HS-5 (cell line): ENCODE measurements around the gene TYW1.
"Not testable (repeated sequence)": the region's sequence is repeated elsewhere in the genome, so short reads cannot be mapped to it uniquely, and the experiment has no call there.

Experiments
- DNase-seq: peaks from one replicate; pipeline ENCODE4 v3.0.0-alpha.2; 2012; ENCODE audit warnings: low read depth

The TYW1 gene

DNA sequence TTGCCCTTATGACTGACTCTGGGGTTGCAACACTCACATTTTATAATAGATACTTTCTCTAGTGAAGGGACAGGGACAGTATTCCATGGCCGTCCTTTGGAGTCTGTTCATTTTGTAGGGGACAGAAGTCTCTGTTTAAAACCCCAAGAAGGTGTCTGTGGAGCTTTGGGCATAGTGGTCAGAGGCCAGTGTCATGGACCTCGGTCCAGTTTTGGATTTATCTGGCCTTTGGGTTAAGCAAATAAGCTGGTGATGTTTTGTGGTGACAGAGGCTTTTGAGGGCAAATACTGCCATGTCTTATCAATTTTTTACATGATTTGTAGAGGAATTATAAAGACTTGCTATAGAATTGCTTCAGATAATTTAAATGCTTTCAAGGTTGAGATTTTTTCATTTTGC lies 50.2 kb downstream of the TYW1 start:
- DNase-seq = not testable (repeated sequence)

DNA sequence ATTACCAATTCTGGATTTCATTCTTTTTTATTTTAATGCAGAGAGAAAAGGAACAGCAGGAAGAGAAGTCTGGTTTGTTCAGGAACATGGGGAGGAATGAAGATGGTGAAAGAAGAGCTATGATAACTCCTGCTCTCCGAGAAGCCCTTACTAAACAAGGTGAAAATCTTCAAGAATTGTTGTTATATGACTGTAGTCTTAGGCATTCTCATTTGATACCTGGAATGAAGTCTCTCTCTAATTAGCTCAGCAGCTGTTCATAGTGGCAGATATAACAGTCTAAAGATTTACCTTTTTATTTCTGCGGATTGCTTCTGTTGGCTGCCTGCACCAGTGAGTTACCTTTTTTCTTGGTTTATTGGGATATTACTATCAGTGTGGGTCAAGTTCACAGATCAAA lies 53.3 kb downstream of the TYW1 start:
- not testable (repeated sequence) for DNase-seq

DNA sequence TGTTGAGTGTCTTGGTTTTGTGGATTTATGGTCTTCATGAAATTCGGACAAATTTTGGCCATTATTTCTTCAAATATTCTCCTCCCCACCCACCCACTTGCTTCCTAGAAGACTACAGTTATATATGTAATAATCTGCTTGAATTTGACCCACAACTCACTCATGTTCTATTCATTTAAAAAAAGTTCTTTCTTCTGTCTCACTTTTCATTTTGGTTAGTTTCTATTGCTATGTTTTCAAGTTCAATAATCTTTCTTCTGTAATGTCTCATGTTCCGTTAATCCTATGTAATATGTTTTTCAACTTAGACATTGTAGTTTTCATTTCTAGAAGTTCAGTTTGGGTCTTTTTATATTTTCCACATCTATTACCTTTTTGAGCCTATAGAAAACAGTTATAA lies 55.5 kb downstream of the TYW1 start:
- DNase-seq = not testable (repeated sequence)

DNA sequence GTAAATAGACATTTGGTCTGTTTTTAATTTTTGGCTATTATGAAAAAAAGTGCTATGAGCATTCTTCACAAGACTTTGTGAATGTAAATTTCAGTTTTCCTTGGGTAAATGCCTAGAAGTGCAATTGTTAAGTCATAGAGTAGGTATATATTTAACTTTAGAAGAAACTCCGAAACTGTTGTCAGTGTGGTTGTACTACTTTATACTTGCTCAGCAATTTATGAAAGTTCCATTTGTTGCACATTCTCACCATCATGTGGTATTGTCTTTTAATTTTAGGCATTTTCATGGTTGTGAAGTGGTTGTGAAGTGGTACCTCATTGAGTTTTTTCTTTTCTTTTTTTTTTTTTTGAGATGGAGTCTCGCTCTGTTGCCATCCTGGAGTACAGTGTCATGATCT lies 60.0 kb downstream of the TYW1 start:
- no peak for DNase-seq

DNA sequence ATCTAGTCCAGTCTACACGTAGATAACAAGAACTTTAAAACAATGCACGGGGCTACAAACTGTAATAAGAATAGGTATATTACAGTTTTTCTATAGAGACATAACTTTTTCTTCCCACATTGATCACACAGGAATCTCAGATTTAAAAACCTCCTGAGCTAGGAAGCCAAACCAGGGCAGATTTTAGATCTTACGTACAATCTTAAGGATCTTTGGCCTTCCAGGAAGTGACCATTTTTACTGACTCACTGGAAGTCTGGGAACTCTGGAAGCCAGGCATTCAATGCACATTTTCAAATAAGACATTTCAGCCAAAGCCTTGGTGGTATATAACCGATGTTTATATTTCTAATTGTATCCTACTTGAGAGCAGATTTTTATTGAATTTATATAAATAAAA lies 64.7 kb downstream of the TYW1 start:
- not testable (repeated sequence) for DNase-seq

DNA sequence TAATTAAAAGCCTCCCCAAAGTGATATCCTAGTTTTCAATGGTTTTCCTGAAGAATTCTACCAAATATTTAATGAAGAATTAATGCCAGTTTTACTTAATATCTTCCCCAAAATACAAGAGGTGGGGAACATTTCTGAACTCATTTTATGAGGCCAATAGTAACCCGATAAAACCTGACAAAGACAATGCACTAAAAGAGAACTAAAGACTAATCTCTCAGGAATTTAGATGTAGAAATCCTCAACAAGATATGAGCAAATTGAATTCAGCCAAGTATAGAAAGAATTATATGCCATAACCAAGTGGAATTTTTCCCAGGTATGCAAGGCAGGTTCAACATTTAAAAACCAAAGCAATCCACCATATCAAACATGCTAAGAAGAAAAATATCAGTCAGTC lies 66.2 kb downstream of the TYW1 start:
- DNase-seq = not testable (repeated sequence)

DNA sequence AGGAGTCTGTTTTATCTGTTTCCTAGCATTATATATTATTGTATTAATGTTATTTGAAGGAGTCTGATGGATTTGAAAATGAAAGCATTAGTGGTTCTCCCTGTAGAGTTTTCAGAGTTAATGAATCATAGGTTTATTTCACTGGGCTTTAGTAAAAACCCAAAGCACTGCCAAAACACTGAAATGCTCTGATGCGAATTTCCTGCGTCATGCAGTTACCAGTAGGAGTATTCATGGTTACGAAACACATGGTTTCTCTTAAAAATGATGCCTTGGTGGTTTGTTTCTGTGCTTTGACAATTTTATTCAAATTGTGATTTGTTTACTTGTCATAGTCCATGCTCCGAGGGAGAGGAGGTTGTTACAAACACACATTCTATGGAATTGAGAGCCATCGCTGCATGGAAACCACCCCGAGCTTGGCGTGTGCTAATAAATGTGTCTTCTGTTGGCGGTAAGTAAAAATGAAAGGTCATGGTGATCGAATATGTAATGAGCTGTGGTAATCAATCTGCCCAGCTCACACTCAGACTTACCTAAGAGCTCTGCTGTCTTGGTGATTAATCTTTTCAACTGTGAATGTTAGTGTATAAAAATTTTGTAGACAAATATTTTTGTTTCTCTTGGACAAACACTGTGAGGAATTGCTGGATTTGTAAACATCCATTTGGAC lies 70.5 kb downstream of the TYW1 start:
- DNase-seq = peak; percentile 13

DNA sequence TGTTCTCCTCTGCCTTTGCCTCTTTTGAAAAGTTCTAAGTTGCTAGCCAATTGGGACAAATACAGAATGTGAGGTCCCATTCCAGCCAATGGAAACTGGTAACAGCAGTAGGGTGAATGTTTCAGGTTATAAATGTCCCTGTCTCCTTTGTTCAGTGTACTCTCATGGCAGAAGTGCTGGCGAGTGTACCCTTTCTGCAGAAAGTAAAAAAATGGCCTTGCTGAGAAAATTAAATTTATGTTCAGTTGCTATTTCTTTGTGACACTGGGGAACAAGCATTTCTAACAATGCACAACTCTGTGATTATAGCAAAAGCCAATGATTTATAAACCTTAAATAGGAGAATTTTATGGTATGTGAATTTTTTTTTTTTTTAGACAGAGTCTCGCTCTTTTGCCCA lies 79.5 kb downstream of the TYW1 start:
- DNase-seq = not testable (repeated sequence)

DNA sequence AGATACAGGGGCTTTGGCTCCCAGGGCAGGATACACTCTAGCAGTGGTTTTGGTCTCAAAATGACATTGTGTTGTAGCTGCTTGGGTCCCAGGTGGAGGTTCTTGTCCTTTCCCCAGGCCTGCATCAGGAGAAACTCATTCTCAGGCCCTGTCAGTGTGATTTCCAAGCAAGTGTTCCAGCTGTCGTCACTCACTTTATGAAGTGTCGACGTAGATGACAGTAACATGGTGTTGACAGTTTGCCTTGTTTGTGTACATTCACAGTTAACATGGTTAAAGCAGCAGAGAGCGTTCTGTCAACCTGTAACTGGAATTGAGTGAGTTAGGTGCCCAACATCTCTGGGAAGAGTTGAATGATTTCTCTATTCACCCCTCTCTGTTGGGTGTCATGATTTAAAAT lies 86.2 kb downstream of the TYW1 start:
- DNase-seq = not testable (repeated sequence)

DNA sequence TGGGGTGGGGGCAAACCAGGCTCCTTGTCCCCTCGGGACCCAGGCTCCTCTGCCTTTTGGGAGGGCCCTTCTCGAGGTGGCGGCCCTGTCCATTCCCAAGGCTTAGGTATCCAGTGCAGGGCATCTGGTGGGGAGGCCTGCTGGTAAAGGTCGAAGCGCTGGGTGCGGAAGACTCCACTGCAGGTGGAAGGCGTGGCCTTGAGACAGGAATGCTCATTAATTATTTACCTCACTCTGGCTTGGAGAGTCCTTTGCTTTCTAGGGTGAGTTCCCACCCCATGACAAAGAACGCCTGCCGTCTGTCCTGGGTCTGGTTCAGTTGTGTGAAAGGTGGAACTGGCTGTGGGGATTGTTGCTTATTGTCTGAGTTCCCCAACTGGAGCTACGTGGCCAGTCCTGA lies 92.6 kb downstream of the TYW1 start:
- not testable (repeated sequence) for DNase-seq

DNA sequence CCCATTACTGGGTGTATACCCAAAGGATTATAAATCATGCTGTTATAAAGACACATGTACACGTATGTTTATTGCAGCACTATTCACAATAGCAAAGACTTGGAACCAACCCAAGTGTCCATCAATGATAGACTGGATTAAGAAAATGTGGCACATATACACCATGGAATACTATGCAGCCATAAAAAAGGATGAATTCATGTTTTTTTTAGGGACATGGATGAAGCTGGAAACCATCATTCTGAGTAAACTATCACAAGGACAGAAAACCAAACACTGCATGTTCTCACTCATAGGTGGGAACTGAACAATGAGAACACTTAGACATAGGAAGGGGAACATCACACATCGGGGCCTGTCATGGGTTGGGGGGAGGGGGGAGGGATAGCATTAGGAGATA lies 94.4 kb downstream of the TYW1 start:
- not testable (repeated sequence) for DNase-seq

DNA sequence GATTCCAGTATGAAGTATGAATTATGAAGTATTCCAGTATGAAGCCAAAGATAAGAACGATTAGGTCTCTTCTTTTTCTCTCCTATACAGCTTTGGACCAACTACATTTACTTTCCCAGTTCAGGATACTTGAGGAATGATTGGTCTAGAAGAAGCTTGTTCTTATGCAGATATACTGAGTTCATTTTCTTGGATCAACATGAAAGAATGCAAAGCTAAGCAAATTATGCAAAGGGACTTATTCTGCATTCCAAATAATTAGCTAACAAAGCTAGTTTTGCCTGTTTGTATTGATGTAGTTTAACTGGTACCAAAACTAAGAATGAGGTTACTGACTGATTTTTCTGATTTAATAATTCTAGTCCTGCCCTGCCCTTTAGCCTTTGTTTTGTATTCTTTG lies 101.4 kb downstream of the TYW1 start:
- not testable (repeated sequence) for DNase-seq

DNA sequence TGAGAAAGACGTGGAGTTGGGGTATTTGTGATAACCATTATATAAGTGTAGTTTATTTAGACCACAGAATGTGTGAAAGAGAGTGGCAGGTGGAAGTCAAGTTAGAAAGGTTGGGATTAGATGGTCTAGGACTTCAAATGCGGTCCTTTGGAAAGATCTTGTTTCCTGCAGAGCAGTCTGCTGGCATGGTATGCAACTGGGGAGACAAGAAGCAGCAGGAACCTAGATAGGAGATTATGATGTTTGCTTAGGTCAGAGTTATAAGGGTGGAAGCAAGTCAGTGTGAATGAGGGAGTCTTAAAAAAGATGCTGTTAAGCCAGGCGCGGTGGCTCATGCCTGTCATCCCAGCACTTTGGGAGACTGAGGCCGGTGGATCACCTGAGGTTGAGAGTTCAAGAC lies 102.8 kb downstream of the TYW1 start:
- DNase-seq = not testable (repeated sequence)

DNA sequence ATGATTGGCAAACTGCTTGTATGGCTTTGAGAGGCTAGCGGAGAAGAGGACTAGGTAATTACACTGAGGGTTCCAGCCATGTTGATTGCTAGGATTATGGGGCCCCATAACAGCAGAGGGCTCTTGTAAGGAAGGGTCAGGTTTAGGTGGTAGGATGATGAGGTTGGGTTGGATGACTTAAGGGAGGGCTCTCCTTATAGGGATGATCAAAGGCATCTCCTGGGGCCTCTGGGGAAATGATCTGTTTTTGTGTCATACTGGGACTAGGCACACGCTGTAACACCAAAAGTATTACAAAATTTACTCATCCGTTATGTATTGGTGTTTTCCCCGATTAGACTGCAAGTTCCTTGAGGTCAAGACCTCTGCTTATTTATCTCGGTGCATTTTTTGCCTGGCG lies 103.4 kb downstream of the TYW1 start:
- not testable (repeated sequence) for DNase-seq

DNA sequence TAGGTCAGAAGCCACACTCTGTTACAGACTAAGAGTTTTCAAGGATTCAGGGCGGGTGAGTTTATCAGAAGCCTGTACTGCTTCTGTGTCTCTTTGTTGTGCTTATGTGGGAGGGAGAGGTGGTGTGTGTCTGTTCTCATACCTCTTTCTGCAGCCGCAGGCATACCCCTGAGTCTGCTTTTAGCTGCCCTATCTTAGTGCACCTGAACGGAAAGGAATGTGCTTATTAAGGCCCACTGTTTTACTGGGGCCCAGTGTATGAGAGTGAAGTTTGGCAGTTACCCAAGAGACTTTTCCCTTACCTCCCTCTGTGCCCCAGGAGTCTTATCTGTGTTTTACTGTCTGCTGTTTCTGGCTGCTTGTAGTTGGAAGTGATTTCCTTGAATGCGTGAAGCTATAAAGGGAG lies 104.3 kb downstream of the TYW1 start:
- no peak for DNase-seq

DNA sequence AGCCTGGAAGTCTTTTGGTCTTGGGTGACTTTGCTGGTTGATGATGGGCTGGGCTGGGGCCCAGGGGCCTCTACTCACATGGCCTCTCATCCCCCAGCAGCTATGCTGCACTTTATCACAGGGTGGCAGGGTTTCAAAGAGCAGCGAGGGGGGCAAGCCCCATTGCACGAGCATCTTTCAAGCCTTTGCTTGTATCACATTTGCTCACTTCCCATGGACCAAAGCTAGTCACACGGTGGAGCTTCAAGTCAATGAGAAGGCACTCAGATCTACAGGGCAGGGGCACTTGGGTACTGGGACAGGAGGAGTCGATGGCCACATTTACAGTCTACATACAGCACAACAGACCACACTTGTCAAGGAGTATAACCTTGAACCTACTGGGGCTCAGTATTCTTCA lies 108.3 kb downstream of the TYW1 start:
- not testable (repeated sequence) for DNase-seq

DNA sequence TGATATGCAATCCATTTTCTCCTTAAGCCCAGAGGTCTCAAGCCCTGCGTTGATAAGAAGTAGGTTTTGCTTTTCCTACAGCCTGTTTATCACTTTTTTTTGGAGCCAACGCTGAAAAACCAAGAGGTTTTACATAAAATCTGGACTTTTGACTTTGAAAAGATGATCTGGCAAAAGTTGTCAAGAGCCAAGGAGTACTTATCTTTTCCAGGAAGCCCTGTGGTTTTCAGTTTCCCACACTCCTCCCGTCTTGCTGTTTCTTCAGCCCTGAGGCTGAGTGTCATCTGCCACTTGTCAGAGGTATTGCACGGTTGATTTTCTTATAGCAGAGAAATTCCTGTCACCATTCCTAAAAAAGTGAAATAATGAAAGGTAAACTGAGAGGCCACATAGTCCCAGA lies 108.7 kb downstream of the TYW1 start:
- DNase-seq = no peak

DNA sequence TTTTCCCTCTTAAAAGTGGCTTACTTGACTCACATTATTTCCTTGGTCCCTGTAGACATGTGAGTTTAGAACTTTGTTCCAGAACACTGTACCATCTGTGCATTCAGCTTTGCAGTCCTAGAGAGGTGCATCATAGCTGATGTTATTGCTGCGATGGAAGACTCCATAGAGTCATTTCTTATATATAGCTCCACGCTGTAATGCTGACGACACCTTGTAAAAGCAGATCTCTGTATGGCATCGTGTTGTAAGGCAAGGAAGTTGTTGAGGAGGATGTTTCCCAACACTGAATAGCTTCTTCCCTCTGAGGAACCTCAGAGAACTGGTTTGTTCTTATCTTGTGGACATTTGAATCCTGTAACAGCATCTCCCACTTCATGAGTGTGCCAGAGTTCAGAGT lies 109.6 kb downstream of the TYW1 start:
- not testable (repeated sequence) for DNase-seq

DNA sequence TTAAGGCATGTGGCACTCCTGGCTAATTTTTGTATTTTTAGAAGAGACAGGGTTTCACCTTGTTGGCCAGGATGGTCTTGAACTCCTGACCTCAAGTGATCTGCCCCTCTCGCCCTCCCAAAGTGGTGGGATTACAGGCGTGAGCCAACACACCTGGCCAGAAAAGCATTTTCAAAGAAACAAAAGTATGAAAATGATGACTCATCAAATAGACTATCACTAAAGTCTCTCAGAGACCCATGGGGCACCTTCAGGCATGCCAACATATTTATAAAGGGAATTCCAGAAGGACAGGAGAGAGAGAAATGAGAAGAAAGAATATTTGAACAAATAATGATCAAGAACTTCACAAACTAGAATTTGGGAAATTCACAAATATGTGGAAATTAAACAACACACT lies 114.7 kb downstream of the TYW1 start:
- not testable (repeated sequence) for DNase-seq

DNA sequence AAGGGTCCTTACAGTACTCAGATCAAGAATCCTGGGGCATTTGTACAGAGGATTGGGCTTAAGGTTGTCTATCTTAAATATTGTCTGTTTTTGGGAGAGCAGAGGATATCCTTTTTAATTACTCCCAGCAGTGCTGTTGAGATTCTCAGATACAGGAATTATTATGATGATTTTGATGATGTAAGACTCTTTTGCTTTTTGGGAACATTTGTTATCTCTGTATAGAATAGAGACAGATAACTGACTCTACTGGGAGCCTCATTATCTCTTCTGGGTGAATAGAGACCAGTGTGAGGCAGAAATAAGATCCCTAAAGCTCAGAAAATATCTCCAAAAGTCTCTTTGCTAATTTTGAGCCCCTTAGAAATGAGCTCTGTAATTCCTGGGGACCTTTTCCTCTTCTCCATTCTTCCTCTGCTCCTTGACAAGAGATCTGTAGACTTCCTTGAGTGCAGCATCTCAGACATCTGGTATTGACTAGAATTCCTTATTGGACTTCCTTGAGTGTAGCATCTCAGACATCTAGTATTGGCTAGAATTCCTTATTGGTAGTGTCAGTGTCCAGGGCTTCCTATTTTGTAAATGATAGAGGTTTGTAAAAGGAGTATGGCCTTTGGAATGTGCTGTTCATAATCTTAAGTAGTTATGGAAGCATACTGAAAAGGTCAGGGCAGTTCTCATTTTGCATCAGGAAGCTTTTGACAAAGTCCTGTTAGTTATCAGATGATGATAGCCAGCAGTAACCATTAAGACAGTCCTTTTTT lies 118.0 kb downstream of the TYW1 start:
- not testable (repeated sequence) for DNase-seq

DNA sequence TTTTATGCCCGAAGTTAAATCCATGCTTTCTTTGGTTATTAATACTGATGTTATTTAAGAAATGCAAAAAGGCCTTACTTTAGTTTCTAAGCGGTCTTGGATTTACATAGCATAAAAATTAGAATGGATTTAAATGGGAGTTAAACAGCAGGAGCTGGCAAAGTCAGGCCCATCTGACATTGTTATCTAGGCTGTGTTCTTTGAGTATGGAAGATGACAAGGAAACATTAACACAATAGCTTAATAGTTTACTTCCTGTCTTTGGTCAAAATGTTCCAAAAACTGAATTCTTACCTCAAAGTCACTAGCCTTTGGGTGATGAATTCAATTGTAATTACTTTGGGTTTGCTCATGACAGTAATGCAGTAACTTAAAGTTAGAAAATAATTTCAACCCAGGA lies 123.9 kb downstream of the TYW1 start:
- not testable (repeated sequence) for DNase-seq

DNA sequence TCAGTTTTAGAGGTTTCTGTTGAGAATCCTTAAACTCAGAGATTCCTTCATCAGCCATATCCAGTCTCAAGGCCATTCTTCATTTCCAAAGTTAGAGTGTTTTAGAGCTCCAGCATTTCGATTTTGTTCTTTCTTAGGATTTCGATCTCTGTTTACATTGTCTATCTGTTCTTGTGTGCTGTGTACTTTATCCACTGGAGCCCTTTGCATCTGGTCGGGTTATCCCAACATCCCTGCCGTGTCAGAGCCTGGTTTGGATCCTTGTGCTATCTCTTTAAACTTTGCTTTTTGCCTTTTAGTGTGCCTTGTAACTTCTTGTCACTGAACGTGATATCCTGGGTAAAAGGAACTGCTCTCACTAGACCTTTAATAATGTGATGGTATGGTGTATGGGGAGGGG lies 131.6 kb downstream of the TYW1 start:
- not testable (repeated sequence) for DNase-seq

DNA sequence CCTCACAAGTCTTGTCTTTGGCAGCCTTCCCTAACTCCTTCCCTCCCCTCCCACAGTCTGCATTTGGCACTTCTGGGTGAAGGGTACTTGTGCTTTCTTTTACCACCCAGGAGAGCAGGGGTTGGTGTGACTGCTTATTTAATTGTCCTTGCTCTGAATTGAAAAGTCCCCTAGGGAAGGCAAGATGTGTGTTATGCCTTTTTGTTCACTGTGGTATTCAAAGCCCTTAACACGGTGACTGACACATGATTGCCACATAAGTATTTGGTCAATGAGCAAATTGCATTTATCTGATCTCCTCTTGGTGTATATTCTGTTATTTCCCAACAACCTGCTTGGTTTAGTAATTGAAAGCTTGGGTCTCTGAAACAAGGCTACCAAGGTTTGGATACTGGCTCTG lies 134.1 kb downstream of the TYW1 start:
- not testable (repeated sequence) for DNase-seq

DNA sequence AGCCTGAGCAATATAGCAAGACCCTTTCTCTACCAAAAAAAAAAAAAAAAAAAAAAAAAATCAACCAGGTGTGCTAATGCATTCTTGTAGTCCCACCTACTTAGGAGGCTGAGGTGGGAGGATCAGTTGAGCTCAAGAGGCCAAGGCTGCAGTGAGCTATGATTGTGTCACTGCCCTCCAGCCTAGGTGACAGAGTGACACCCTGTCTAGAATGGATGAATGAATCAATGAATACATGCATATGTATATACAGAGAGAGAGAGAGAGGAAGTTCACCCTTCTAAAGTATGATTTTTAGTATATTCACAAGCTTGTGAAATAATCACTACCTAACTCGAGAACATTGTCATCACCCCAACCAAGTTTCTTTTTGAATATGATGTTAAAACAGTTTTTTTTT lies 138.3 kb downstream of the TYW1 start:
- not testable (repeated sequence) for DNase-seq
